GM18519 (cell line): ENCODE results near the gene KCNK4.

Source experiments
- ATAC-seq: cut with Tn5 transposase; IDR thresholded peaks from one replicate; pipeline ENCODE4 v1.9.1; 2021; ENCODE audit warnings: mild to moderate bottlenecking, moderate library complexity; ENCODE audit not compliant: unreplicated experiment, low FRiP score

The KCNK4 gene

GRCh38 chr11:64342869-64343745 lies 52.0 kb downstream of the KCNK4 start:
- no peak for ATAC-seq

GRCh38 chr11:64343767-64344559 lies 52.9 kb downstream of the KCNK4 start:
- no peak for ATAC-seq

GRCh38 chr11:64344787-64345186 lies 53.7 kb downstream of the KCNK4 start:
- ATAC-seq: no peak

GRCh38 chr11:64347193-64347867 lies 56.2 kb downstream of the KCNK4 start:
- no peak for ATAC-seq

GRCh38 chr11:64348383-64349024 lies 57.4 kb downstream of the KCNK4 start:
- ATAC-seq: no peak

- no peak for ATAC-seq
Observed at GRCh38 chr11:64349025-64349387, 57.9 kb downstream of the KCNK4 start.

GRCh38 chr11:64349404-64349803 lies 58.3 kb downstream of the KCNK4 start:
- ATAC-seq: no peak
